Activated CD4-positive, alpha-beta T cell treated with anti-CD3 and anti-CD28 coated beads for 24 hours (primary cell): ENCODE measurements around the gene SLC25A25.
A peak's percentile ranks its signal among the peaks of the same experiment; 100 is the strongest.
"Not testable (repeated sequence)": the region's sequence is repeated elsewhere in the genome, so short reads cannot be mapped to it uniquely, and the experiment has no call there.

Source experiments
- DNase-seq, 2 donors: peaks; one replicate each; pipeline ENCODE4 v3.0.0-alpha.2; 2020; ENCODE audit warnings: low read depth in 2 of 2

Gene SLC25A25

GRCh38 chr9:128067645-128068385 lies at the start of gene SLC25A25:
SLC25A25 (plus strand) TSS chr9:128068232; CDS start chr9:128068320, 88 bp downstream.
- DNase-seq, result peak; percentile 100

- no peak for DNase-seq
Measured at GRCh38 chr9:128020692-128021091, 47.3 kb upstream of the SLC25A25 start.

- no peak for DNase-seq
Measured at GRCh38 chr9:128021098-128021497, 46.9 kb upstream of the SLC25A25 start.

- DNase-seq, result no peak
Measured at GRCh38 chr9:128022886-128023285, 45.1 kb upstream of the SLC25A25 start.

- DNase-seq, result not testable (repeated sequence)
Measured at GRCh38 chr9:128023671-128024070, 44.4 kb upstream of the SLC25A25 start.

GRCh38 chr9:128024761-128025308 lies 43.2 kb upstream of the SLC25A25 start:
- DNase-seq, result no peak

- DNase-seq, result no peak
Measured at GRCh38 chr9:128025736-128026135, 42.3 kb upstream of the SLC25A25 start.

GRCh38 chr9:128026255-128026772 lies 41.7 kb upstream of the SLC25A25 start:
- peak; percentile 33 to 51 for DNase-seq

- peak in 1 of 2 donors; percentile 36 for DNase-seq
Measured at GRCh38 chr9:128026773-128027541, 41.1 kb upstream of the SLC25A25 start.

GRCh38 chr9:128027705-128028104 lies 40.3 kb upstream of the SLC25A25 start:
- DNase-seq, result no peak

GRCh38 chr9:128033609-128034008 lies 34.4 kb upstream of the SLC25A25 start:
- no peak for DNase-seq

- peak; percentile 38 to 54 for DNase-seq
Measured at GRCh38 chr9:128034821-128035652, 33.0 kb upstream of the SLC25A25 start.

GRCh38 chr9:128036522-128036921 lies 31.5 kb upstream of the SLC25A25 start:
- not testable (repeated sequence) for DNase-seq

- not testable (repeated sequence) for DNase-seq
Measured at GRCh38 chr9:128040783-128041182, 27.2 kb upstream of the SLC25A25 start.

GRCh38 chr9:128042043-128042442 lies 26.0 kb upstream of the SLC25A25 start:
- DNase-seq, result no peak

- no peak for DNase-seq
Measured at GRCh38 chr9:128043467-128043868, 24.6 kb upstream of the SLC25A25 start.

GRCh38 chr9:128045409-128045808 lies 22.6 kb upstream of the SLC25A25 start:
- not testable (repeated sequence) for DNase-seq

GRCh38 chr9:128045831-128046230 lies 22.2 kb upstream of the SLC25A25 start:
- DNase-seq, result no peak

- DNase-seq, result no peak
Measured at GRCh38 chr9:128047231-128047630, 20.8 kb upstream of the SLC25A25 start.

- DNase-seq, result no peak
Measured at GRCh38 chr9:128048663-128049062, 19.4 kb upstream of the SLC25A25 start.

- no peak for DNase-seq
Measured at GRCh38 chr9:128049843-128050242, 18.2 kb upstream of the SLC25A25 start.
